ENCODE data around the gene SLC5A4. TPM values are rescaled to one million over a fixed set of nuclear protein-coding genes. Genes with fewer than 3 reads are reported as not detected.

Gene SLC5A4
- total RNA-seq, 1 donor from 2014 or later = 1.6 TPM

DNA sequence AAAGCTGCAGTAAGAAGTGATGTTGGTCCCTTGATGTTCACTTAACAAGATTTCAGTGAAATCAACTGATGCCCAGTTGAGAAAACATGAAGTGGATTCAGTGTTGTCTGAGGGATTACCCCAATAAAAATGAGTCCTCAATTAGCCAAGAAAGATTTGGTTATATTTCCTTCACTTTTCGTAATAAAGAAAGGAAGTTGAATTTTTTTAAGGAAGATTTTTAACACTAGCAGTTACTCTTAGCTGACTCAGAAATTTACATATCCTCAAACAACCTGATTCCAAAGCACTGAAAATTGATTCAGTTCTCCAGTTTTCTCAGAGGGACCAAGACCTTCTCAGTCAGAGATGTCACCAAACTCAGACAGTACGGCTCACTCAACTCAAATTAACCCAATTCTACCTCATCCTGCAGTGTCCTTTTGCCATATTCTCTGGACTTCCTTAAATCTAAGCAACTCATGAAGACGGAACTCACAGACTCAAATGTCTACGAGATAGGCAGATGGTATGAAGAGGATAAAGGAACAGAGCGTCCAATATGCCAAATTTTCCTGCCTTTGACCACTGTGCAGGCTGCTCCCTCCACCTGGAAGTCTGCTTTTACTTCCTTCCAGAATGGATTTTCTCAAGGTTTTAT, 22.8 kb downstream of the SLC5A4 start:
- H3K27me3 ChIP-seq = no peaks in the 10 kb centered on the region
- intact Hi-C loops (cut with DNase I) = no loop called here
- H3K4me3 ChIP-seq = no peak overlapping the region
- no peaks in the 10 kb centered on the region for H3K36me3 ChIP-seq
- no peaks in the 10 kb centered on the region for H3K4me1 ChIP-seq
- no peak overlapping the region for H3K27ac ChIP-seq
- DNase-seq (ENCODE audit: low spot score in 2 of 2) = no peak
- TF ChIP-seq, protein P1, sequence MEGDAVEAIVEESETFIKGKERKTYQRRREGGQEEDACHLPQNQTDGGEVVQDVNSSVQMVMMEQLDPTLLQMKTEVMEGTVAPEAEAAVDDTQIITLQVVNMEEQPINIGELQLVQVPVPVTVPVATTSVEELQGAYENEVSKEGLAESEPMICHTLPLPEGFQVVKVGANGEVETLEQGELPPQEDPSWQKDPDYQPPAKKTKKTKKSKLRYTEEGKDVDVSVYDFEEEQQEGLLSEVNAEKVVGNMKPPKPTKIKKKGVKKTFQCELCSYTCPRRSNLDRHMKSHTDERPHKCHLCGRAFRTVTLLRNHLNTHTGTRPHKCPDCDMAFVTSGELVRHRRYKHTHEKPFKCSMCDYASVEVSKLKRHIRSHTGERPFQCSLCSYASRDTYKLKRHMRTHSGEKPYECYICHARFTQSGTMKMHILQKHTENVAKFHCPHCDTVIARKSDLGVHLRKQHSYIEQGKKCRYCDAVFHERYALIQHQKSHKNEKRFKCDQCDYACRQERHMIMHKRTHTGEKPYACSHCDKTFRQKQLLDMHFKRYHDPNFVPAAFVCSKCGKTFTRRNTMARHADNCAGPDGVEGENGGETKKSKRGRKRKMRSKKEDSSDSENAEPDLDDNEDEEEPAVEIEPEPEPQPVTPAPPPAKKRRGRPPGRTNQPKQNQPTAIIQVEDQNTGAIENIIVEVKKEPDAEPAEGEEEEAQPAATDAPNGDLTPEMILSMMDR (IDR thresholded peaks at IDR 0.05) = no peak
- H3K9me3 ChIP-seq = no peaks in the 10 kb centered on the region

- Histone ChIP-seq H3K27me3 (no peaks in the 10 kb centered on the region), H3K27ac (no peak overlapping the region), H3K4me1 (no peaks in the 10 kb centered on the region), H3K9me3 (no peaks in the 10 kb centered on the region), H3K4me3 (no peak overlapping the region), H3K36me3 (no peaks in the 10 kb centered on the region)
- no peak for DNase-seq (ENCODE audit: low spot score in 2 of 2)
- TF ChIP-seq, protein P1 (IDR thresholded peaks at IDR 0.05) = no peak
- intact Hi-C loops (cut with DNase I) = no loop called here
Measured at GRCh38 chr22:32226326-32227104, 28.6 kb downstream of the SLC5A4 start.

DNA sequence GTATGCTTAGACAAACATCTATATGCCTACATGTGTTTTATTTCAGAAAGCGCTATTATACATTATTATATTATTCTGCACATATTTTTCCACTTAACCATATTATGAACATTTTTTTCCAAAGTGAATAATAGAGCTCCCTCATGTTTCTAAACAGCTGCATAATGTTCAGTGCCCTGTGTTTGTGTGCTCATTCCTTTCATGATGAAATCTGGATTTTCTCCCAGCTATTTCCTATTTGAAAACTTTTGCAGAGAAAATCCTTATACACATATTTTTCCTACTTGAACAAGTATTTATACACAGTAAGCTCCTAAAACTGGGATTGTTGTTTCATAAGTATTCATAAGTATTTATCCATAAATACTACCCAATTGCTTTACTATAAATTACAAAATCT, 32.2 kb downstream of the SLC5A4 start:
- H3K27ac ChIP-seq = no peak overlapping the region
- H3K36me3 ChIP-seq = no peaks in the 10 kb centered on the region
- H3K4me1 ChIP-seq = no peaks in the 10 kb centered on the region
- intact Hi-C loops (cut with DNase I) = no loop called here
- H3K27me3 ChIP-seq = no peaks in the 10 kb centered on the region
- DNase-seq (ENCODE audit: low spot score in 2 of 2) = no peak
- H3K4me3 ChIP-seq = no peak overlapping the region
- TF ChIP-seq, protein P1 (IDR thresholded peaks at IDR 0.05) = no peak
- no peaks in the 10 kb centered on the region for H3K9me3 ChIP-seq

DNA sequence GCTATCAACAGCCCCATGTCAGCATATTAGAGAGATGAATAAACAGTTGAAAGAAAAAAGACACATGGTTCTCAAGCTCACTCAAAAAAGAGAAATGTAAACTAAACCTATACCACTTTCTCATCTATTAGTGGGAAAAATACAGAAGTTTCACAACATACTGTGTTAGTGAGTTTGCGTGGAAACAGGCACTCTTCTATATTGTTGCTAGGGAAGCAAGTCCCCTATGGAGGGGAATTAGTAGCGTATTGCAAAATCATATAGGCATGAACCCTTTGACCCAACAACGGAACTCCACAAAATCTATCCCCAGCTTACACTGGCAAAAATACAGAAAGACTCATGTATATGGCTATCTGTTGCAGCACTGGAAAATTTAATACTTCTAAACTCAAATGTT, 36.1 kb downstream of the SLC5A4 start:
- Histone ChIP-seq H3K4me3 (no peak overlapping the region), H3K9me3 (no peaks in the 10 kb centered on the region), H3K4me1 (no peaks in the 10 kb centered on the region), H3K27me3 (no peaks in the 10 kb centered on the region), H3K36me3 (no peaks in the 10 kb centered on the region), H3K27ac (no peak overlapping the region)
- TF ChIP-seq, protein P1 (IDR thresholded peaks at IDR 0.05) = no peak
- no peak for DNase-seq (ENCODE audit: low spot score in 2 of 2)
- intact Hi-C loops (cut with DNase I) = no loop called here

DNA sequence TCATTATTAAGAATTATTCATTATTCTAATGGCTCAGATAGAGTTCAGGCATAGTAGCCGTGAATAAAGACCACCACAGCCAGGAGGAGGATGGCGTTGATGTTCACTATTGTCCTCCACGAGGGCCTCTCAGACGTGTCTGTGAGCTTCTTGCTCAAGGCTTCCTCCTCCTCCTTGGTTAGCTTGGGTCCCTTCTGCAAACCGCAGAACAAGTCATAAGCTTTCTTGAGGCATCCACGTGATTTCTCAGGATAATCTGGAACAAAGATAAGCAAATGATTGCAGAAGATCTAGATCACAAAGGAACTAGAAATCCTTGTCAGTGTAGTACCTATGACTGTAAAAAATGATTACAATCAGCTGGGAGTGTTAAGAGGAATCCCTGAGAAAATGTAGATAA, 36.7 kb downstream of the SLC5A4 start:
- H3K9me3 ChIP-seq = no peaks in the 10 kb centered on the region
- no peaks in the 10 kb centered on the region for H3K4me1 ChIP-seq
- intact Hi-C loops (cut with DNase I) = no loop called here
- no peak overlapping the region for H3K4me3 ChIP-seq
- TF ChIP-seq, protein P1 (IDR thresholded peaks at IDR 0.05) = no peak
- H3K27me3 ChIP-seq = no peaks in the 10 kb centered on the region
- DNase-seq (ENCODE audit: low spot score in 2 of 2) = no peak
- no peaks in the 10 kb centered on the region for H3K36me3 ChIP-seq
- H3K27ac ChIP-seq = no peak overlapping the region
